Activated CD4-positive, alpha-beta T cell treated with anti-CD3 and anti-CD28 coated beads, Interleukin-2, amount 50 U/mL, for 4 hours (primary cell): ENCODE results near the gene DNAH6.
"Not testable (repeated sequence)": the region's sequence is repeated elsewhere in the genome, so short reads cannot be mapped to it uniquely, and the experiment has no call there.

Experiments
- DNase-seq, 2 experiments: peaks; one replicate each; pipeline ENCODE4 v3.0.0-alpha.2; 2020

DNAH6 gene

GRCh38 chr2:84498150-84498799 lies 18.0 kb upstream of the DNAH6 start:
- DNase-seq = no peak

GRCh38 chr2:84511024-84511423 lies 5.3 kb upstream of the DNAH6 start:
- not testable (repeated sequence) for DNase-seq

GRCh38 chr2:84515788-84516187 lies 510 bp upstream of the DNAH6 start:
- DNase-seq = no peak

- DNase-seq = no peak
Observed at GRCh38 chr2:84519332-84519957, 3.1 kb downstream of the DNAH6 start.

- DNase-seq = no peak
Observed at GRCh38 chr2:84526562-84526961, 10.3 kb downstream of the DNAH6 start.

GRCh38 chr2:84527137-84528129 lies 11.1 kb downstream of the DNAH6 start:
- no peak for DNase-seq

- DNase-seq = no peak
Observed at GRCh38 chr2:84532291-84532690, 16.0 kb downstream of the DNAH6 start.

- no peak for DNase-seq
Observed at GRCh38 chr2:84534225-84534624, 17.9 kb downstream of the DNAH6 start.

- no peak for DNase-seq
Observed at GRCh38 chr2:84537251-84537650, 21.0 kb downstream of the DNAH6 start.

GRCh38 chr2:84539729-84540128 lies 23.4 kb downstream of the DNAH6 start:
- no peak for DNase-seq

- no peak for DNase-seq
Observed at GRCh38 chr2:84545005-84545404, 28.7 kb downstream of the DNAH6 start.

GRCh38 chr2:84546551-84546950 lies 30.3 kb downstream of the DNAH6 start:
- no peak for DNase-seq

GRCh38 chr2:84548303-84548702 lies 32.0 kb downstream of the DNAH6 start:
- no peak for DNase-seq

- DNase-seq = no peak
Observed at GRCh38 chr2:84550916-84551315, 34.6 kb downstream of the DNAH6 start.

GRCh38 chr2:84551526-84551925 lies 35.2 kb downstream of the DNAH6 start:
- not testable (repeated sequence) for DNase-seq

- no peak for DNase-seq
Observed at GRCh38 chr2:84556190-84556589, 39.9 kb downstream of the DNAH6 start.

- no peak for DNase-seq
Observed at GRCh38 chr2:84559838-84560237, 43.5 kb downstream of the DNAH6 start.

- no peak for DNase-seq
Observed at GRCh38 chr2:84579661-84580060, 63.4 kb downstream of the DNAH6 start.

- no peak for DNase-seq
Observed at GRCh38 chr2:84603911-84604310, 87.6 kb downstream of the DNAH6 start.

- no peak for DNase-seq
Observed at GRCh38 chr2:84613082-84613481, 96.8 kb downstream of the DNAH6 start.

GRCh38 chr2:84619794-84620371 lies 103.6 kb downstream of the DNAH6 start:
- no peak for DNase-seq

- DNase-seq = no peak
Observed at GRCh38 chr2:84628486-84628885, 112.2 kb downstream of the DNAH6 start.

- DNase-seq = no peak
Observed at GRCh38 chr2:84629550-84629949, 113.3 kb downstream of the DNAH6 start.
